Skin epidermis (tissue), 12 donors: ENCODE measurements around the gene NT5C.

ENCODE experiments used
- H3K27ac ChIP-seq, 21 experiments: fragments of 200-600 bp; sonication (generic) in 11 of 21; one replicate each; pipeline ENCODE4 v1.5.0; 2020; ENCODE audit warnings: mild to moderate bottlenecking in 3 of 21, inconsistent platforms in 2 of 21, moderate library complexity in 2 of 21
- H3K4me3 ChIP-seq, 7 experiments: fragments of 200-600 bp; sonication (generic) in 2 of 7; one replicate each; pipeline ENCODE4 v1.5.0; 2020; ENCODE audit warnings: inconsistent platforms in 2 of 7, mild to moderate bottlenecking in 2 of 7, moderate library complexity in 1 of 7

The NT5C gene

GRCh38 chr17:75099881-75100595 lies 31.5 kb downstream of the NT5C start:
- Histone ChIP-seq H3K4me3 (no peak overlapping the region), H3K27ac (no peak overlapping the region)

- no peak overlapping the region for H3K27ac ChIP-seq
- H3K4me3 ChIP-seq: no peak overlapping the region
These were observed 32.7 kb downstream of the NT5C start for GRCh38 chr17:75098861-75099260.

GRCh38 chr17:75097865-75098264 lies 33.7 kb downstream of the NT5C start:
- H3K4me3 ChIP-seq: no peak overlapping the region
- H3K27ac ChIP-seq: peak overlapping the region in 1 of 21 experiments; percentile 24

GRCh38 chr17:75096082-75096625 lies 35.4 kb downstream of the NT5C start:
- H3K27ac ChIP-seq: peak overlapping the region in 15 of 21 experiments; percentile 7 to 77 (median 58)

GRCh38 chr17:75094871-75095399 lies 36.6 kb downstream of the NT5C start:
- Histone ChIP-seq H3K27ac (peak overlapping the region in 11 of 21 experiments; percentile 7 to 82 (median 45)), H3K4me3 (no peak overlapping the region)

More at GRCh38 chr17:75096082-75096625, 35.4 kb downstream of the NT5C start:
- H3K4me3 ChIP-seq: no peak overlapping the region

- H3K27ac ChIP-seq: peak overlapping the region in 17 of 21 experiments; percentile 0 to 82 (median 58)
- H3K4me3 ChIP-seq: no peak overlapping the region
These were observed 37.9 kb downstream of the NT5C start for GRCh38 chr17:75093548-75094158.

GRCh38 chr17:75091855-75092327 lies 39.7 kb downstream of the NT5C start:
- Histone ChIP-seq H3K4me3 (no peak overlapping the region), H3K27ac (peak overlapping the region in 5 of 21 experiments; percentile 55 to 79 (median 70))

- Histone ChIP-seq H3K4me3 (no peak overlapping the region), H3K27ac (peak overlapping the region in 13 of 21 experiments; percentile 10 to 79 (median 54))
These were observed 40.4 kb downstream of the NT5C start for GRCh38 chr17:75090871-75091854.

GRCh38 chr17:75088465-75089417 lies 42.8 kb downstream of the NT5C start:
- Histone ChIP-seq H3K4me3 (peak overlapping the region; percentile 44 to 67 (median 51)), H3K27ac (peak overlapping the region; percentile 78 to 98 (median 89))

GRCh38 chr17:75087558-75088453 lies 43.7 kb downstream of the NT5C start, which contains the start of gene SLC16A5:
SLC16A5 (plus strand) TSS chr17:75087954; CDS start chr17:75093637, 5,683 bp downstream.
- H3K27ac ChIP-seq: peak within 1 kb of the TSS; percentile 78 to 98 (median 89)
- peak within 1 kb of the TSS; percentile 44 to 67 (median 51) for H3K4me3 ChIP-seq

GRCh38 chr17:75087182-75087557 lies 44.4 kb downstream of the NT5C start:
- H3K4me3 ChIP-seq: peak overlapping the region; percentile 44 to 67 (median 51)
- H3K27ac ChIP-seq: peak overlapping the region in 20 of 21 experiments; percentile 78 to 98 (median 89)

GRCh38 chr17:75086496-75087181 lies 44.9 kb downstream of the NT5C start:
- Histone ChIP-seq H3K27ac (peak overlapping the region in 12 of 21 experiments; percentile 78 to 98 (median 88)), H3K4me3 (peak overlapping the region in 1 of 7 experiments; percentile 62)

- no peak overlapping the region for H3K4me3 ChIP-seq
- no peak overlapping the region for H3K27ac ChIP-seq
These were observed 47.4 kb downstream of the NT5C start for GRCh38 chr17:75084039-75084660.

- no peak overlapping the region for H3K27ac ChIP-seq
- no peak overlapping the region for H3K4me3 ChIP-seq
These were observed 48.9 kb downstream of the NT5C start for GRCh38 chr17:75082683-75083082.

GRCh38 chr17:75081611-75082540 lies 49.7 kb downstream of the NT5C start:
- no peak overlapping the region for H3K27ac ChIP-seq
- no peak overlapping the region for H3K4me3 ChIP-seq
